Heart right ventricle (tissue), 16 donors: ENCODE measurements around the gene CCR2. TPM values are rescaled to one million over a fixed set of nuclear protein-coding genes. Genes with fewer than 3 reads are reported as not detected.

Experiments used
- ATAC-seq, 8 donors: fragments of 200-7000 bp; cut with Tn5 transposase; one replicate each; pipeline ENCODE4 v1.9.1; 2020; ENCODE audit warnings: mild to moderate bottlenecking in 8 of 8, moderate library complexity in 8 of 8, moderate number of reproducible peaks in 1 of 8
- DNase-seq, 2 donors: peaks; one replicate each; pipeline ENCODE4 v3.0.0-alpha.2; 2020
- H3K27ac ChIP-seq, 10 donors: fragments of 200-600 bp; sonication (generic) in 2 of 10; one replicate each; pipeline versions ENCODE4 v1.5.0 to v1.8.0; 2020 to 2022; ENCODE audit warnings: mild to moderate bottlenecking in 3 of 10
- H3K27me3 ChIP-seq, 7 donors: fragments of 200-600 bp; one replicate each; pipeline ENCODE4 v1.8.0; 2021 to 2022; ENCODE audit warnings: mild to moderate bottlenecking in 2 of 7
- H3K36me3 ChIP-seq, 9 donors: fragments of 200-600 bp; sonication (generic) in 1 of 9; one replicate each; pipeline versions ENCODE4 v1.5.0 to v1.8.0; 2020 to 2022; ENCODE audit warnings: mild to moderate bottlenecking in 2 of 9
- H3K4me1 ChIP-seq, 9 donors: fragments of 200-600 bp; sonication (generic) in 1 of 9; one replicate each; pipeline versions ENCODE4 v1.5.0 to v1.8.0; 2020 to 2022; ENCODE audit warnings: mild to moderate bottlenecking in 4 of 9
- H3K4me3 ChIP-seq, 10 donors: fragments of 200-600 bp; sonication (generic) in 2 of 10; one replicate each; pipeline versions ENCODE4 v1.5.0 to v1.8.0; 2020 to 2022; ENCODE audit warnings: mild to moderate bottlenecking in 7 of 10, moderate library complexity in 2 of 10
- H3K9me3 ChIP-seq, 11 donors: fragments of 200-600 bp in 10 of 11; sonication (generic) in 2 of 11; one replicate each; pipeline versions ENCODE4 v1.5.0 to v1.8.0; 2013 to 2022; ENCODE audit warnings: mild to moderate bottlenecking in 2 of 11, control low read depth in 1 of 11, moderate library complexity in 1 of 11
- CTCF ChIP-seq, 9 donors: fragments of 200-600 bp; sonication (generic) in 2 of 9; IDR thresholded peaks; one replicate each; pipeline versions ENCODE4 v1.5.0 to v1.8.0; 2021 to 2022; ENCODE audit warnings: antibody characterized with exemption in 9 of 9, mild to moderate bottlenecking in 5 of 9, moderate library complexity in 1 of 9
- WGBS, 2 donors: extraction: QIAGEN DNeasy Blood & Tissue Kit; methylation state at CpG; one replicate each; pipeline ENCODE4 v1.1.7; 2013; ENCODE audit warnings: inconsistent platforms in 1 of 2; 5-methylcytosine and 5-hydroxymethylcytosine counted together
- intact Hi-C, 10 donors: fragments of 100-400 bp; cut with DNase I; formaldehyde crosslinking; loops; one replicate each; pipeline versions ENCODE4 v1.11.1 to v1.14.2; 2022
- polyA plus RNA-seq, 2 donors: library from polyadenylated mRNA; stranded (reverse); fragments of 200-250 nt; gene quantifications; one replicate each; pipeline ENCODE4 v1.2.3, GENCODE V29; 2013
- total RNA-seq, 10 donors: library from RNA; stranded (reverse); fragmentation: NEBNext Ultra II Directional in 3 of 10; extraction: Animal tissue kit (Norgen Biotek cat#: 25700) in 3 of 10; gene quantifications; one replicate each; pipeline versions ENCODE4 v1.2.1 to v1.2.4, GENCODE V29; 2021 to 2023
- donor health status: Arrhythmogenic right ventricular cardiomyopathy.
- donor health status: ischemic (EF 13 %, LVEDD 7.1; RV severe dilation, severe dysfunction).
- donor health status: healthy with polysubstance abuse.
- donor health status: DM: no; HTN: yes; CAD: no.
- donor health status: DM: no; HTN: no; CAD: no.
- donor health status: ischemic (EF 25% LVEDD 6.9; RV normal size, moderate dysfunction).
- donor health status: ischemic (EF 25% LVEDD 5.7; RV mildly dilated, moderate dysfunction).
- donor health status: healthy.
- donor health status: DM: yes; HTN: yes; CAD: no.
- donor health status: Ischemic cardiomyopathy.
- donor health status: ischemic (EF 35%, LVEDD 5.7; RV mildly dilated, moderate dysfunction).
- donor health status: nonischemic (EF 11% LVEDD 7.7; RV severe dilation, severe dysfunction).
- donor health status: DM: yes; HTN: yes; CAD: no.
- donor health status: PGD.
- donor health status: ischemic (EF 29% LVEDD 5.4; RV normal size, mild dysfunction).
- donor health status: nonischemic (EF 23%, LVEDD 6.1; RV moderate dilation, normal function).

The CCR2 gene
- total and polyA plus RNA-seq, 12 donors, result 0.15 to 8.7 (median 0.58) TPM

- H3K36me3 ChIP-seq, result no peaks in the 10 kb centered on the region
- intact Hi-C loops, result no loop called here
- H3K4me1 ChIP-seq, result peaks cover 0 to 51% (median 0%) of the 10 kb centered on the region in 9 donors
- DNase-seq, result no peak
- 94 to 96% methylated on average over 6 of the region's 6 CpGs for WGBS, 2 donors
- no peak for TF ChIP-seq CTCF (IDR thresholded peaks at IDR 0.05)
- no peak overlapping the region for H3K27ac ChIP-seq
- H3K27me3 ChIP-seq, result no peaks in the 10 kb centered on the region
- no peak for ATAC-seq
- H3K9me3 ChIP-seq, result no peaks in the 10 kb centered on the region
- H3K4me3 ChIP-seq, result no peak overlapping the region
These were observed 44.5 kb downstream of the CCR2 start for GRCh38 chr3:46398186-46398955.

GRCh38 chr3:46399098-46399497 is 45.2 kb downstream of the CCR2 start:
- TF ChIP-seq CTCF (IDR thresholded peaks at IDR 0.05), result no peak
- no peak for ATAC-seq
- H3K27me3 ChIP-seq, result no peaks in the 10 kb centered on the region
- H3K4me3 ChIP-seq, result no peak overlapping the region
- DNase-seq, result no peak
- H3K36me3 ChIP-seq, result no peaks in the 10 kb centered on the region
- 72 to 86% methylated on average over 2 of the region's 2 CpGs for WGBS, 2 donors
- peak overlapping the region in 1 of 10 donors; percentile 20 for H3K27ac ChIP-seq
- intact Hi-C loops, result no loop called here
- H3K4me1 ChIP-seq, result peaks cover 0 to 44% (median 0%) of the 10 kb centered on the region in 9 donors
- H3K9me3 ChIP-seq, result no peaks in the 10 kb centered on the region

- H3K27me3 ChIP-seq, result no peaks in the 10 kb centered on the region
- intact Hi-C loops, result no loop called here
- peak in 1 of 8 donors; percentile 18 for ATAC-seq
- peaks cover 0 to 42% (median 0%) of the 10 kb centered on the region in 9 donors for H3K4me1 ChIP-seq
- no peak overlapping the region for H3K4me3 ChIP-seq
- no peak for DNase-seq
- H3K36me3 ChIP-seq, result no peaks in the 10 kb centered on the region
- 54 to 55% methylated on average over 2 of the region's 2 CpGs for WGBS, 2 donors
- TF ChIP-seq CTCF (IDR thresholded peaks at IDR 0.05), result no peak
- H3K9me3 ChIP-seq, result no peaks in the 10 kb centered on the region
- peak overlapping the region in 1 of 10 donors; percentile 33 for H3K27ac ChIP-seq
These were observed 45.6 kb downstream of the CCR2 start for GRCh38 chr3:46399557-46399956.

GRCh38 chr3:46400000-46400734 is 46.3 kb downstream of the CCR2 start:
- Histone ChIP-seq H3K36me3 (no peaks in the 10 kb centered on the region), H3K27me3 (no peaks in the 10 kb centered on the region), H3K4me3 (no peak overlapping the region), H3K4me1 (peaks cover 0 to 43% (median 0%) of the 10 kb centered on the region in 9 donors), H3K27ac (peak overlapping the region in 1 of 10 donors; percentile 33), H3K9me3 (no peaks in the 10 kb centered on the region)
- no peak for TF ChIP-seq CTCF (IDR thresholded peaks at IDR 0.05)
- intact Hi-C loops, result no loop called here
- peak in 2 of 8 donors; percentile 57 for ATAC-seq
- no peak for DNase-seq
- WGBS, 2 donors, result 45 to 58% methylated on average over 8 of the region's 8 CpGs
